Suprapubic skin (tissue), 4 donors: Measurements from ENCODE around the gene FAM193A.

ENCODE experiments used
- EP300 ChIP-seq: sonication (generic); formaldehyde crosslinking; IDR thresholded peaks from one replicate; pipeline ENCODE4 v1.6.1; 2017; ENCODE audit warnings: antibody characterized with exemption
- POLR2AphosphoS5 ChIP-seq, 3 donors: sonication (generic); formaldehyde crosslinking; IDR thresholded peaks; one replicate each; pipeline ENCODE4 v1.6.1; 2017; ENCODE audit warnings: antibody characterized with exemption in 3 of 3
- TF ChIP-seq, protein P1 (sequence below), 2 donors: fragments of 200-600 bp in 1 of 2; fragments of 450-650 bp in 1 of 2; sonication (generic) in 1 of 2; IDR thresholded peaks; one replicate each; pipeline ENCODE4 v1.5.1; 2016 to 2019; ENCODE audit warnings: antibody characterized with exemption in 2 of 2, mild to moderate bottlenecking in 1 of 2, moderate library complexity in 1 of 2

- TF ChIP-seq, protein P1, sequence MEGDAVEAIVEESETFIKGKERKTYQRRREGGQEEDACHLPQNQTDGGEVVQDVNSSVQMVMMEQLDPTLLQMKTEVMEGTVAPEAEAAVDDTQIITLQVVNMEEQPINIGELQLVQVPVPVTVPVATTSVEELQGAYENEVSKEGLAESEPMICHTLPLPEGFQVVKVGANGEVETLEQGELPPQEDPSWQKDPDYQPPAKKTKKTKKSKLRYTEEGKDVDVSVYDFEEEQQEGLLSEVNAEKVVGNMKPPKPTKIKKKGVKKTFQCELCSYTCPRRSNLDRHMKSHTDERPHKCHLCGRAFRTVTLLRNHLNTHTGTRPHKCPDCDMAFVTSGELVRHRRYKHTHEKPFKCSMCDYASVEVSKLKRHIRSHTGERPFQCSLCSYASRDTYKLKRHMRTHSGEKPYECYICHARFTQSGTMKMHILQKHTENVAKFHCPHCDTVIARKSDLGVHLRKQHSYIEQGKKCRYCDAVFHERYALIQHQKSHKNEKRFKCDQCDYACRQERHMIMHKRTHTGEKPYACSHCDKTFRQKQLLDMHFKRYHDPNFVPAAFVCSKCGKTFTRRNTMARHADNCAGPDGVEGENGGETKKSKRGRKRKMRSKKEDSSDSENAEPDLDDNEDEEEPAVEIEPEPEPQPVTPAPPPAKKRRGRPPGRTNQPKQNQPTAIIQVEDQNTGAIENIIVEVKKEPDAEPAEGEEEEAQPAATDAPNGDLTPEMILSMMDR (IDR thresholded peaks at IDR 0.05), result no peak
- TF ChIP-seq EP300, result no peak
- TF ChIP-seq POLR2AphosphoS5 (IDR thresholded peaks at IDR 0.05), result no peak
These were observed 46.6 kb downstream of the FAM193A start for GRCh38 chr4:2583092-2583491.
